ENCODE results near the gene PCYT1B.
"Not testable (repeated sequence)": the region's sequence is repeated elsewhere in the genome, so short reads cannot be mapped to it uniquely, and the experiment has no call there.

The PCYT1B gene

GRCh38 chrX:24647257-24648058 is at the start of gene PCYT1B:
Gene PCYT1B (minus strand): TSS chrX:24647347. CDS start chrX:24647105, 242 bp downstream.
- DNase-seq (ENCODE audit: low spot score), result peak; percentile 67

GRCh38 chrX:24696294-24696693 is 49.1 kb upstream of the PCYT1B start:
- DNase-seq (ENCODE audit: low spot score), result no peak

GRCh38 chrX:24694825-24695224 is 47.7 kb upstream of the PCYT1B start:
- no peak for DNase-seq (ENCODE audit: low spot score)

GRCh38 chrX:24693453-24694202 is 46.5 kb upstream of the PCYT1B start, which contains the start of gene POLA1:
Gene POLA1 (plus strand): TSS chrX:24693918. CDS start chrX:24693962, 44 bp downstream.
- peak; percentile 94 for DNase-seq (ENCODE audit: low spot score)

GRCh38 chrX:24692305-24692704 is 45.2 kb upstream of the PCYT1B start:
- no peak for DNase-seq (ENCODE audit: low spot score)

GRCh38 chrX:24684048-24684447 is 36.9 kb upstream of the PCYT1B start:
- DNase-seq (ENCODE audit: low spot score), result no peak

GRCh38 chrX:24682739-24683432 is 35.7 kb upstream of the PCYT1B start:
- no peak for DNase-seq (ENCODE audit: low spot score)

GRCh38 chrX:24676403-24677024 is 29.4 kb upstream of the PCYT1B start:
- DNase-seq (ENCODE audit: low spot score), result peak; percentile 23

GRCh38 chrX:24673424-24673823 is 26.3 kb upstream of the PCYT1B start:
- DNase-seq (ENCODE audit: low spot score), result no peak

GRCh38 chrX:24672701-24673190 is 25.6 kb upstream of the PCYT1B start:
- DNase-seq (ENCODE audit: low spot score), result no peak

- DNase-seq (ENCODE audit: low spot score), result no peak
Measured at GRCh38 chrX:24668111-24668510, 21.0 kb upstream of the PCYT1B start.

GRCh38 chrX:24662352-24662751 is 15.2 kb upstream of the PCYT1B start:
- DNase-seq (ENCODE audit: low spot score), result no peak

GRCh38 chrX:24661292-24661691 is 14.1 kb upstream of the PCYT1B start:
- DNase-seq (ENCODE audit: low spot score), result no peak

GRCh38 chrX:24659646-24660045 is 12.5 kb upstream of the PCYT1B start:
- no peak for DNase-seq (ENCODE audit: low spot score)

- no peak for DNase-seq (ENCODE audit: low spot score)
Measured at GRCh38 chrX:24659106-24659505, 12.0 kb upstream of the PCYT1B start.

GRCh38 chrX:24658421-24658820 is 11.3 kb upstream of the PCYT1B start:
- no peak for DNase-seq (ENCODE audit: low spot score)

GRCh38 chrX:24657671-24658386 is 10.7 kb upstream of the PCYT1B start:
- DNase-seq (ENCODE audit: low spot score), result no peak

GRCh38 chrX:24655679-24656078 is 8.5 kb upstream of the PCYT1B start:
- DNase-seq (ENCODE audit: low spot score), result not testable (repeated sequence)

GRCh38 chrX:24651783-24652182 is 4.6 kb upstream of the PCYT1B start:
- DNase-seq (ENCODE audit: low spot score), result no peak

GRCh38 chrX:24648495-24648894 is 1.3 kb upstream of the PCYT1B start:
- DNase-seq (ENCODE audit: low spot score), result no peak

GRCh38 chrX:24646745-24647182 is 383 bp downstream of the PCYT1B start:
- DNase-seq (ENCODE audit: low spot score), result no peak
